Activated naive CD4-positive, alpha-beta T cell (primary cell): ENCODE measurements around the gene UBALD1.
A peak's percentile ranks its signal among the peaks of the same experiment; 100 is the strongest.

Experiments used
- DNase-seq, 4 experiments: peaks; one replicate each; lab custom pipeline; 2025; lab: John Stamatoyannopoulos, UW

Gene UBALD1

DNA sequence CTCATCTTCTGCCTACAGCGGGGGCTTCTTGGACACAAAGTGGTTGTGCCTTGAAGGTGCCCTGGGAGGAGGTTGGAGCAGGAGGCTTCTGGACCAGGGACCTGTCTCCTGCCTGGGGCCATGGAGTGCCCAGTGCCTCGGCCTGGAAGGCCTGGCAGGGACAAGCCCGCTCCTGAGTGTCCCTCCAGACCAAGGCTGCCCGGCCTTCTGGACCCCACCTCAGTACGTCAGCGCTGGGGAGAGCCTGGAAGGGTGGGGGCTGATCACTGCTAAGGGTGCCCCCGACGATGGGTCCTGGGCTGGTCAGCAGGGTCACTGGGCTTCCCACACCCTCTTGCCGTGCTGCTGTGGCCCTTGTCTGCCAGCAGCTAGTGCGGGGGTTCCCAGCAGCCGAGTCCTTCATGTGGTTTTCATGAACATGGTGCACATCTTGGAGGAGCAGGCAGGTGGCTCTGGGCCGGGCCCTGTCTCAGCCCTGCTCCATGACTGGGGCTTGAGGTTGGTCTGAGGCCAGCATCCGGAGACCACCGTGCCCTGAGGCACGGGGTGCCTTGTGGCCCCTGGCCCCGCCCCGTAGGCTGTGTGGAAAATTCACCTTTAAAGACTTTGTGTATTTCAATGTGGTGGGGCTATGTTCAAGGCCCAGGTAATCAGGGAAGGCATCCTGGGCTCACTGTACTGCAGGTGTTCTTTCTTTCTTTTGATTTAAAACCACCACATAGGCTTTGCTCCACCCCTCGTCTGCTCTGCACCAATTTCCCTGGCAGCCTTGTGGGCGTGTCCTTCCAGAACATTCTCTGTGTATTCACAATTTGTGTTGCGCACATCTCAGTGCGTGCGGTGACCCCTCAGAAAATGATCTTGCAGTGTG is 32.3 kb upstream of the UBALD1 start:
- no peak for DNase-seq

DNA sequence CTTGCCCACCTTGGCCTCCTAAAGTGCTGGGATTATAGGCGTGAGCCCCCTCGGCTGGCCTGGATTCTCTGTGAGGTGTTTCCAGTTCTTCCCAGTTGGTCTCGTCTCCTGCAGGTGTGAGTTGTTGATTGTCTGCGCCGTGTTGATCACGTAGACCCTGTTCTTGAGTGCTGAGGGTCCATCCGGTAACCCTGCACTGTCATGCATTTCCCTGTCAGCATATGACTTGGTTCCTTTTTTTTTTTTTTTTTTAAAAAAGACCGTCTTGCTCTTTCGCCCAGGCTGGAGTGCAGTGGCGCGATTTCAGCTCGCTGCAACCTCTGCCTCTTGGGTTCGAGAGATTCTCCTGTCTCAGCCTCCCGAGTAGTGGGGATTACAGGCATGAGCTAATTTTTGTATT is 27.2 kb upstream of the UBALD1 start:
- DNase-seq = no peak

DNA sequence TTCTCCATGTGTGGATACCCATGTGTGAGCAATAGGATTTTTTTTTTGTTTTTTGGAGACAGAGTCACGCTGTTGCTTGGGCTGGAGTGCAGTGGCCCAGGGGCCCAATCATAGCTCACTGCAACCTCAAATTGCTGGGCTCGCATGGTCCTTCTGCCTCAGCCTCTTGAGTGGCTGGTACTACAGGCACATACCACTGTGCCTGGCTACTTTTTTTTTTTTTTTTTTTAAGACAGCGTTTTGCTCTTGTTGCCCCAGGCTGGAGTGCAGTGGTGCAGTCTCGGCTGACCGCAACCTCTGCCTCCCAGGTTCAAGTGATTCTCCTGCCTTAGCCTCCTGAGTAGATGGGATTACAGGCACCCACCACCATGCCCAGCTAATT is 26.6 kb upstream of the UBALD1 start:
- DNase-seq = no peak

DNA sequence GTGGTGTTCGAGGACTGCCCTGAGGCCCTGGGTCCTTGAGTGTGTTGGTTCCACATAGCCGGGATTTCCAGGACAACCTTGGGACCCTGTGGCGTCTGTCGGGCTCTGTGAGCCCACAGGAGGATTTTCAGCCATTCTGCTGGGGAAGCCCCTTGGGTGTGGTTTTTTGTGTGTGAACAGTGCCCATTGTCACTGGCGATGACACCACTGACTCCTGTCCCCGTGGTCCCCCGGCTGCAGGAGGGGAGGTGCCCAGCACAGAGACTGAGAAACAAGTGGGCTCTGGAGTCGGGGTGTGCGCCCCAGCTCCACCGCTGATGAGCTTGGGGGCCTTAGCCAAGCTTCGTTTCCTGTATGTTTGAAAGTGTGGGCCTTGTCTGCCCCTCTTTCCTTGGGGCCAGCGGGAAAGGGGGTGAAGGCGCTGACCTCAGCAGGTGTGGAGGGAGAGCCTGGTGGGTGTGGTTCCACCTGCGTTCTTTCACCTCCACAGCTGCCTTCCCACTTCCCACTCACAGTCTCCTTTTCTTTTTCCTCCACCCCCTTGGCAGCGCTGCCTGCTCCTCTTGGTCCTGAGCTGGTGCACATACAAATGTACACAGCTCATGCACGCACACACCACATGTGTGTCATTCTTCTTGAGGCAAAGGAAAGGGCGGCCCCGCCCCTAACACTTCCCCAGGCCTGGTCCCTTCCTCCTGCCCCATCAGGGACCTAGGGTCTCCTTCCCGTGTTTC is 26.1 kb upstream of the UBALD1 start:
- DNase-seq = no peak

DNA sequence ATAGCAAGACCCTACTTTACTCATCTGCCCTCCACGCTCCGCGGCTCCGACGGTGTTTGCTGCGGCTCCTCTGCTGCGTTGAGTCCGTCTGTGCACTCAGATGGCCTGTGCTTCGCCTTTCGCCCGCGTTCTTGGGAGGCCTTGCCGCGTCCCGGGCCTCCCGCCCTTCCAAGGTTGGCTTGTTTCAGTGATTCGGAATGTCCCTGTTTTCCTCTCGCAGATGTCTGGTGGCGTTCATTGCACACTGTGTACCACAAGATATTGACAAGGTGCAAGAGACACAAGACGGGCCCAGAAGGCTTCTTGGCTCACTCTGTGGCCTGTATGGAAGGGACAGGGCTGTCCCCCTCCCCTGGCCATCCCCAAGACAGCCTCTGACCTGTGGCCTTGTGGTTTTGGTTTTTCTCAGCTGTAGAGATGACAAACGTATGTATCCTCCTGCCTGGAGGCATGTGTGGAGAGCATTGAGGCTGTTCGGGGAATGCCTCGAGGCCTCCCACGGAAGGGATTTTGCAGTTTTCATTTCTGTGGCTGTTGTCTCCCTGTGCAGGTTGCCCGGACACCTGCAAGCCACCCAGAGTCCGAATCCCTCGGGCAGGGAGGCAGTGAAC is 25.3 kb upstream of the UBALD1 start:
- no peak for DNase-seq

DNA sequence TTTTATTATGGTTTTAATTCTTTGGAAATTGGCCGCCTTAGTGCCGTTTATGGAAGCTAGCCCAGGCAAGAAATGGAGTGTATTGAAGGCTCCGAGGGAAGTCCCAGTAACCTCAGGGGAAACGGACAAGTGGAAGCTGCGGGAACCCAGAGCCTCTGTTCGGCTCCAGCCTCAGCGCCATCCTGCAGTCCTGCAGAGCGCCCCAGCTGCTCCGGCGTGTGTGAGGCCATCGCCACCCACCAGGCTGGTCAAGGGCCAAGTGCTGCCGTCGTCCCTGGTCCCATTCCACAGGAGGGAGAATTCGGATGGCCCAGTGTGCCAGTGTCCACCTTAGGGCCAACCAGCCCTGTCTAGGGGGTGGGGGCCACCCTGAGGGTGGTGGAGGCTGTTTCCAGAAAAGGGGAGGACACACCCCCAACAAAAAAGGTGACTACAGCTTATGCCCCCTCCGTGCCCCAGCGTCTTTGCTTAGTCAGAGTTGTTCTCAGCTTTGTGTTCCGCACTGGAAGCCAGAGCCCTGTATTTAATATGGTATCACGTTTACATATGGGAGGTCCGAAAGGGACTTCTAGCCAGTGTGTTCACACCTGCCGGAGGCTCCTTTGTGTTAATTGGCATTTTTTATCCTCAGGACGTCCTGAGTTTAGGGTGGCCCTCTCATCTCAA is 22.9 kb upstream of the UBALD1 start:
- DNase-seq = no peak

DNA sequence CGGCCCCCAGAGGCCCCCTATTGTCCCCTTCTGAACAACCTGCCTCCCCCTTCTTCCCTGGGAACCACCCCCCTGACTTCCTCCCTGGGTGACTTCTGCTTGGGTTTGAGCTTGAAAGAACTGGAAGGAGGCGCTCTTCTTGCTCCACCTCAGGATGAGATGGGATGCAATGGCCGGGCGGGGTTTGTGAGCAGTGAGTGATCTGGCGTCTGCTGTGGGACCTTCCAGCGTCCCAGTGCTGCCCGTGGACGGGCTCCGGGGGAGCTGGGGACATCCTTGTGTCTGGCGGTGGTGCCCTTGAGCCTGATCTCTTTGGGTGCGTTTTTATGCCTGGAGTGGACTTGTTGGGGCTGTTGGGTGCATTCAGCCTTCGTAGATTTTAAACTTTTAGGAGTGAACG is 21.5 kb upstream of the UBALD1 start:
- no peak for DNase-seq

DNA sequence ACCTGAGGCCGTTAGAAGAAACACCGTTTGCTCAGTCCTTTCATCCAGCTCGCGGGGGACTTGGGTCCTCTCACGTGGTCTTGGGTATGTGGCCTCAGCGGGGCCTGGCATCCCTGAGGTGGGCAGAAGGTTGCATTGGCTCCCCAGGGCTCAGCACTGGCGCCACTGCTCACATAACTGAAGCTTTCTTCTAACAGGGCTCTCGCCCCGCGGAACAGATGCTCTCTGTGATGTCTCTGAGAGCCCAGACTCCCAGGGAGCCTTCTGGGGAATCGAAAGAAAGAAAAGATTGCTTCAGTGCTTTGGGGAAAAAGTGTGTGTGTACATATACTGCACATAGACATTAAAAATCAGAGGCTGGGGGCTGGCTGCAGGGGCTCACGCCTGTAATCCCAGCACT is 20.1 kb upstream of the UBALD1 start:
- DNase-seq = no peak

DNA sequence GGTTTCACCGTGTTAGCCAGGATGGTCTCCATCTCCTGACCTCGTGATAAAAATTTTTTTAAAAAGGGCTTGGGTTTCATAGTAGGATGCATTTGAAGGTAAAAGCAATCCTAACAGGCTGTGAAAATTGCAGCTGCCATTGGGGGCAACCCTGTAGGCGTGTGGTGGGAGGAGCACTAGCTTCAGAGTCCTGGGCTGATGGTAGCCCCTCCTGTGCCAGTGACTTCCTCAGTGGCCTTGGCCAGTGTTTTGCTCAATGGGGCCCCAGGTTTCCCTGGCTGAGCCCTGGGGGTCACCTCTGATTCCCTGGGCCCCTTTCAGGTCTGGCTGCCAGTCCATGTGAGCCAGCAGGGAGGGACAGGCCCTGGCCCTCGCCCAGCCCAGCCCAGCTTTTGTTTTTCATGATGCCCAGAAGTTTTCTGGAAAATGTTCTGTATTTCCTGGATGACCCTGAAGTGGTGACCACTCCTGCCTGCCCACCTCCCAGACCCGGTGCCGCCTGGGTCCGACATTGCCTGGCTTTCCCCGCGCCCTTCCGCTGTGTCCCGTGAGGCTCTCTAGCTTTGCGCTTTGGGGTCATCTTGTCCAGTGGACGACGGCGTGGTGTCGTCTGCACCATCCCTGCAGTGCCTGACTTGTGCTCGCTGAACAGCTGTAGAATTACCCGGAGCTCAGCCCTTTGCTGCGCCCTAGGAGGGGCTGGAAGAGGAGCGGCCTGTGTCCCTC is 19.4 kb upstream of the UBALD1 start:
- DNase-seq = no peak

DNA sequence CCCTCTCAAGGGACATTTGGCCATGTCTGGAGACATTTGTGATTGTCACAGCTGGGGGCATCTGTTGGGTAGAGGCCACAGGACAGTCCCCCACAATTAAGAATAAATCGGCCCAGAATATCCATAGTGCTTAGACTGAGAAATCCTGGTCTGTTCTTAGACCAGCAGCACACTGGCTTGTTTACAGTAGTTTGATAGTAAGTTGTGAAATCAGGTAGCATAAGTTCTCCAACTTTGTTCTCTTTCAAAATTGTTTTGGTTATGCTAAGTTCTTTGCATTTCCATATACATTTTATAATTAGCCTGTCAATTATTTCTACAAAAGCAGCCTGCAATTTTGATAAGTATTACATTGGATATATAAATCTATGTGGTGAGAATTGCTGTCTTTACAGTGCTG is 16.8 kb upstream of the UBALD1 start:
- no peak for DNase-seq

DNA sequence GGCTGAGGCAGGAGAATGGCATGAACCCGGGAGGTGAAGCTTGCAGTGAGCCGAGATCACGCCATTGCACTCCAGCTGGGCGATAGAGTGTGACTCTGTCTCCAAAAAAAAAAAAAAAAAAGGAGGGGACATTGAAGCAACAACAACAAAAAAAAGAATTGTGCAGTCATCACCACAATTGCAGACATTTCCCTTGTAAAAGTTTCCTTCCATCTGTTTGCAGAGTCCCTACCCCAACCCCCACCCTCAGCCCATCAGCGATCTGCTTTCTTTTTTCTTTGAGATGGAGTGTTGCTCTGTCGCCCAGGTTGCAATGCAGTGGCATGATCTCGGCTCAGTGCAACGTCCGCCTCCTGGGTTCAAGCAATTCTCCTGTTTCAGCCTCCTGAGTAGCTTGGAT is 13.6 kb upstream of the UBALD1 start:
- DNase-seq = no peak

DNA sequence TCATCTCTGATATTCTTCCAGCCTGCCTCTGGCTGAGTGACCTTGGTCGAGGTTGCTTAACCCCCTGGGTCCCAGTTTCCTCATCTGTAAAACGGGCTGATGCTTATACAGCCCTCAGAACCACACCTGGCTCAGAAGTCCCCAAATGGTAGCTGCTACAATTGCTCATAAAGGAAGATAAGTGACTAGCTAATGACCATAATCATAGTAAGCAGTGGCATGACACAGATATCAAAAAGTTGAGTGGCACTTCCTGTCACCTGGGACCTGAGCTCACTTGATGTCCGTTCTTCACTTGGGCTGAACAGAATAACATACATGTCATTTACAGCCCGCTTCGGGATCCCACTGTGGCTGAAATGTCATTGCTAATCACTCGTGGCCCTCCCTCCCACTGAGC is 11.7 kb upstream of the UBALD1 start:
- no peak for DNase-seq

DNA sequence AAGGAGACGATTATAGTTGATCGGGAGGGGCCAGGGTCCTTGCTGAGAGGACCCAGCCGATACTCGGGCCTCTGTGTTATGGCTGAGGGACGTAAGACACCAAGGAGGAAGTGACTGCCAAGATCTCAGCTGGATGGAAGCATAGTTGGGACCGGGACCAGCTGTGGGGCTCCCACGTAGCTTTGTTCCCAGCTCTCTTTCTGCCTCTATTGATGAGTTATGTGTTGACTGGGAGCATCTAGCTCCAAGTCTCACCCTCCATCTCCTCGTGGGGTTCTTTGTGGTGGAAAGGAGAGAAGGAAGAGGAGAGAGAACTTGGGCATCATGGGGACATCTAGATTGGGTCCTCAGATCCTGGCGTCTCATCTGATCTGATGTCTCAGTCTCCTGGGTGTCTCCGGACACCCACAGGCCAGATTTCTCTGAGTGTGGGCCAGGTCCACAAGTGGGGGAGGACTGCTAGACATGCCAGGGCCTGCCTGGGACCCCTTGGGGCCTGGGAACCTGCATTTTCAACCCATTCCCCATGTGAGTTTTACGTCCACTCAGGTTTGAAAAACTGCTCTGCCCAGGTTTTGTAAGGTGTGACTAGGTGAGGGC is 11.0 kb upstream of the UBALD1 start:
- no peak for DNase-seq

DNA sequence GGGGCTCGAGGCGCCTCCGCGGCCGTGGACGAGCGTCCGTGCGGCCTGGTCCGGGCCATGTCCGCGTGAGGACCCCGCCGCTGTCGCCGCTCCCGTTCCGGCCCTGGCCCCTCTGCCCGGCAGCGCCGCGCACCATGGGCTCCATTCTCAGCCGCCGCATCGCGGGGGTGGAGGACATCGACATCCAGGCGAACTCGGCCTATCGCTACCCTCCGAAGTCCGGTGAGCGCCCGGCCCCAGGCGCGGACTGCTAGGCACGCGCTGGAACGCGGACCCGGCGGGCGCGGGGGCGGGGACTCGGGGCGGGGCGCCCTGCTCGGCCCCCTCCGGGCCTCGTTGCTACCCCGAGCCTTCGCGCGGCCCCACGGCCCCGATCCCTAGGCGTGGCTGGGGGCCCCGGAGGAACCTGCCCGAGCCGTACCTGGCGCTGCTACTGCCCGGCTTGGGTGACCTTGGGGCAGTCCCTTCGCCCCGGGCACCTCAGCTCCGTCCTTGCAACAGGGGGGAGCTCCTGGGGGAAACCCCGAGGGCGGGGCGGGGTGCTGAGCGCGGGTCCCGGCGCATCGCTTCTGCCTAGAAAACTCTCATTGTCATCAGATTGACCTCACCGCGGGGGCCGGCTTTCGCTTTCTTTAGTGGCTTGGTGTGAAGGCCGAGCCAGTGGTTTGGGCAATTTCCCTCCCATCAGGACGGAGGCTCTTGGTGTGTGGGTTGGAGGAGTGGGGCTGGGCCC is 10.3 kb upstream of the UBALD1 start:
- DNase-seq = peak in 3 of 4 experiments; percentile 22 to 38 (median 29)

DNA sequence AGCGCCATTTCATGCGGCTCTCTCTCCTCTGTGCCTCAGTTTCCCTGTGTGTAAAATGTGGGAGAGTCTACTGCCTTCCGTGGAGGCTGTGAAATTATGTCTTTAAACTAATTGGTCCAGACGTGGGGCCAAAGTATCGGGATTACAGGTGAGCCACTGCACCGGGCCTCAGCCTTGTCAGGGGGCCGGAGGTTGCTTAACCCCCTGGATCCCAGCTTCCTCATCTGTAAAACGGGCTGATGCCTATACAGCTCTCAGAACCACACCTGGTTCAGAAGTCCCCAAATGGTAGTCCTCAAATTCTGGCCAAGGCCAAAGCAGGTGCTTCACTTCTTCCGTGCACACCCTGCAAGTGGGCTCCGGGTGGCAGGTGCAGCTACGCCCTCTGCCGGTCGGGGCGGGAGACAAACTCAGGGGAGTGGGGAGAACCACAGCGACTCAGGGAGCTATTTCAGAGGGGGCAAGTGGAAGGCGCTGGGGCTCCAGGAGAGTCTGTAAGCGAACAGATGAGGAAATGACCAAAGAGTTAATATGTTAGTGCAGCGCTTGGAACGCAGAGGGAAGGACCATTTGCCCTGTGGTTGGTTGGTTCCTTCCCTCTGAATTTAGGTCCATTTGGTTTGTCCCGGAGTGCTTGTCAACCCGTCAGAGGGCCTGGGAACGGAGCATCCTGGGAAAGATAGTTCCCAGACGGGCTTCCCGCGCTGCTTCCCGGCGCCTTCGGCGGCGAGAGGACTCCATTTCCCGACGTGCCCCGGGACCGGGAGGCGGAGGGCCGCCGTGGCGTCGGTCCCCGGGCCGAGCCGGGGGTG is 9.5 kb upstream of the UBALD1 start, which contains the start of gene MGRN1:
Gene MGRN1, plus strand, starts transcription at position 812 of the 812 bp plus-strand sequence. CDS start 135 bp downstream, outside the sequence.
- DNase-seq = peak; percentile 72 to 83 (median 80)

DNA sequence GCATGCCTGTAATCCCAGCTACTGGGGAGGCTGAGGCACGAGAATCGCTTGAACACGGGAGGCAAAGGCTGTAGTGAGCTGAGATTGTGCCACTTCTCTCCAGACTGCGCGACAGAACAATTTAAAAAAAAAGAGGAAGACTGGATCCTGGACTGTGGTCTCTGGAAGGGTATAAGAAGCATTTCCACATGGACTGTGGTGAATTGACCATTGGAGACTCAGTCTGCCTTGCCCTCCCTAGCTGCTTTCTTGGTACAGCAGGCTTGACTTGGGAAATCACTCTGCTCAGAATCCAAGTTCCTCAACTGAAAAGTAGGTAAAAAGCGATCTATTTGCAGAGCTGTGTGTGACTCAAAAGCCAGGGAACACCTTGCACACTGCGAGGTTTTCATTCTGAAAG is 8.9 kb upstream of the UBALD1 start:
- DNase-seq = no peak

DNA sequence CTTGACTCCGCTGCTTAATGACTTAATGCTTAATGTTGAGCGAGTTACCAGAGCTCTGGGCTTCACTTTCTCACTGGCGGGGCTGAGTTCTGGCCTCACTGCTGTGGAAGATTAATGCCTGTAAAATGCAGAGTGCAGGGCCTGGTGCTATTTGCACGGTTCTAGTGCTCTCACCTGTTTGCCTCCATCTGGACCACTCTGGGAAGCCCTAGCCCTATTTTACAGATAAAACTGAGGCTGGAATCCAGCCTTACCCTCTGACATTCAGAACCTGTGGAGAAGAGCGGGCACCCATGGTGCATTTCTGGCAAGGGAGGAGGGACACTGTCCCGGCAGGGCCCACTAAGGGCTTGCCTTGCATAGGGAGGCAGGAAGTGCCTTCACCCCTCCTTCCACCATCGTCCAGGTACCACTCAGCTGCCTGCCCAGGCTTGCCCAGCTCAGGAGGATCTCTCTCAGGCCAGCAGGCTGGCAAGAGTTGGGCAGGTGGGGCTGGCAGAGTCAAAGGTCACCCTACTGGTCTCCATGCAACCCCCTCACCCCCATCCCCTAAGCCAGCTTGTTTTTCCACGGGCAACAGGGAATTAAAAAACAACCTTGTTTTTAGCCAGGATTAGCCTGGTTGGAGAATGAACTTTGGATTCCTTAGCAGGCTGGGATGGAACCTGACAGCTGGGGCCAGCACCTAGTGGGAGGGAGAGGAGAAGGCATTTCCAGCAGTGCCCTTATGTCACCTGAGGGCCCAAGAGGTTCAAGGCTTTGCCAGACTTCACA is 4.1 kb upstream of the UBALD1 start:
- DNase-seq = no peak

DNA sequence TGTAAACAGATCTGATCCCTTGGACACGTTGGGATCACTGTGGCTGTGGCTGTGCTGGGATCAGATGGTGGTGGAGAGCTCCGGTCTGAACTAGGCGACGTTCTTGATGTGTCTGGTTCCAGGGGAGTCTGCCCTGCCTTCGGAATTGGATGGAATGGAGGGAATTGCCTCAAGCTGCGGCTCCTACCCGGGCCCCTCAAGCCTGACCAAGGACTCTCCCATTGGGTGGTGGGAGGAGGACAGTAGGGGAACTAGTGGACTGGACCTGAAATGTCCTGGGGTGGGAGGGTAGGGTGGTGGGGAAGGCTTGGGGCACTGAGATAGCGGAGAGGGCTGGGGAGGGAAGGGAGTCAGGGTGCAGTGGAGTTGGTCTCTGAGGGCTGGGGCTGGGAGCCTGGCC is 3.2 kb upstream of the UBALD1 start:
- no peak for DNase-seq
